DND-41 (cell line): Measurements from ENCODE around the gene LY6G6D.

ENCODE experiments used
- EZH2 ChIP-seq: IDR thresholded peaks from 3 replicates; pipeline ENCODE4 v1.6.1; 2012; ENCODE audit warnings: borderline replicate concordance, low read depth, mild to moderate bottlenecking, moderate library complexity, low read length, inconsistent platforms; ENCODE audit not compliant: severe bottlenecking
- TF ChIP-seq, protein P1 (sequence below): IDR thresholded peaks from 2 replicates; pipeline ENCODE4 v1.5.1; 2012; ENCODE audit warnings: borderline replicate concordance, low read length, moderate library complexity, mild to moderate bottlenecking; ENCODE audit not compliant: poor library complexity, severe bottlenecking; ENCODE audit errors: extremely low read depth

DNA sequence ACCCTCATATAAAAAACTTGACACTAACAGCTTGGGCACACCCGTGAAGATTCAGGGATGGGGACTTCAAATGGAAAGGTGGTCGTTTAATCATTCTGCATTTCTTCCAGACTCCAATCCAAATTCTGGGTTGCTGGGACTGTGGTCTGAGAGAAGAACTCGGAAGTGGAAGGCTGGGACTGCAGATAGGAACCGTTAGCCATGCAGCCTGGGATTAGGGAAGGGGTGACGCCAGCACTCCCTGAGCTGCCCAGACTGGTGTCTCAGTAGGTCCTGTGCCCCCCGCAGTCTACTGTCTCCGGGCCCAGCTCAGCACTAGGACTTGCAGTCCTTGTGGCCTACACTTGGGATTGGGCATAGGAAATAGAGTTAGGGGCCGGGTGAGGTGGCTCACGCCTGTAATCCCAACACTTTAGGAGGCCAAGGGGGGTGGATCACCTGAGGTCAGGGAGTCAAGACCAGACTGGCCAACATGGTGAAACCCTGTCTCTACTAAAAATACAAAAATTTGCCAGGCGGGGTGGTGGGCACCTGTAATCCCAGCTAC, 21.7 kb downstream of the LY6G6D start:
- TF ChIP-seq, protein P1, sequence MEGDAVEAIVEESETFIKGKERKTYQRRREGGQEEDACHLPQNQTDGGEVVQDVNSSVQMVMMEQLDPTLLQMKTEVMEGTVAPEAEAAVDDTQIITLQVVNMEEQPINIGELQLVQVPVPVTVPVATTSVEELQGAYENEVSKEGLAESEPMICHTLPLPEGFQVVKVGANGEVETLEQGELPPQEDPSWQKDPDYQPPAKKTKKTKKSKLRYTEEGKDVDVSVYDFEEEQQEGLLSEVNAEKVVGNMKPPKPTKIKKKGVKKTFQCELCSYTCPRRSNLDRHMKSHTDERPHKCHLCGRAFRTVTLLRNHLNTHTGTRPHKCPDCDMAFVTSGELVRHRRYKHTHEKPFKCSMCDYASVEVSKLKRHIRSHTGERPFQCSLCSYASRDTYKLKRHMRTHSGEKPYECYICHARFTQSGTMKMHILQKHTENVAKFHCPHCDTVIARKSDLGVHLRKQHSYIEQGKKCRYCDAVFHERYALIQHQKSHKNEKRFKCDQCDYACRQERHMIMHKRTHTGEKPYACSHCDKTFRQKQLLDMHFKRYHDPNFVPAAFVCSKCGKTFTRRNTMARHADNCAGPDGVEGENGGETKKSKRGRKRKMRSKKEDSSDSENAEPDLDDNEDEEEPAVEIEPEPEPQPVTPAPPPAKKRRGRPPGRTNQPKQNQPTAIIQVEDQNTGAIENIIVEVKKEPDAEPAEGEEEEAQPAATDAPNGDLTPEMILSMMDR, result no peak
- TF ChIP-seq EZH2, result no peak
